ENCODE data around the gene TSHZ2.

DNA sequence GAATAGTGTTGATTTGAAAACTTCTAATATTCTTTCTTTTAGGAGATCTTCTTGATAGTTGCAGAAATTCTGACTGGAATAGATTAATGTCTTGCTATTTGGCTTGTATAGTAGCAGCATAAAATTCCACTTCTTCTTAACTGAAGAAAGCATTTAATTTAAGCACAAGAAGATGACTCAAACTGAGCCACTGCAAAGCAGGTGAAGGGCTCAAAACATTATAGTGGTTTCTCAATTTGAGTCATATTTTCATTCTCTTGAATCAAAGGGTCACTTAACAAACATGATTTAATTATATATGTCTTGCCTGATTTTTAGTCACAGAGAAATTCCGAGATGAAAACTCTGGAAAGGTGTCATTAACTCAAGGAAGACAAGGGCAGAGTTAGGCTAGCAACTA is 382.2 kb downstream of the TSHZ2 start:
- TF ChIP-seq YY1 (IDR thresholded peaks at IDR 0.05; ENCODE audit: insufficient read depth, insufficient read length) (no peak), ZNF274 (IDR thresholded peaks at IDR 0.05; ENCODE audit: low read depth, low read length) (no peak), SUZ12 (IDR thresholded peaks at IDR 0.05; ENCODE audit: extremely low read depth, insufficient read depth, insufficient read length) (no peak)

All from NT2/D1 (cell line).